Left colon (tissue), 2 donors: ENCODE data around the gene ATR. TPM values are rescaled to one million over a fixed set of nuclear protein-coding genes. Genes with fewer than 3 reads are reported as not detected.
"Not testable (repeated sequence)": the region's sequence is repeated elsewhere in the genome, so short reads cannot be mapped to it uniquely, and the experiment has no call there.

Experiments
- ATAC-seq: fragments of 200-7000 bp; cut with Tn5 transposase; one replicate; pipeline ENCODE4 v1.9.1; 2020; ENCODE audit warnings: mild to moderate bottlenecking, moderate library complexity
- DNase-seq, 2 donors: peaks; one replicate each; pipeline ENCODE4 v3.0.0-alpha.2; 2020
- intact Hi-C, 2 donors: fragments of 100-400 bp; cut with DNase I in 1 of 2; cut with micrococcal nuclease in 1 of 2; formaldehyde crosslinking; loops; one replicate each; pipeline versions ENCODE4 v1.11.2 to v1.14.0; 2022; cut with DNase I, micrococcal nuclease
- total RNA-seq, 2 donors: library from RNA; stranded (reverse); fragmentation: NEBNext Ultra II Directional; extraction: Animal tissue kit (Norgen Biotek cat#: 25700); gene quantifications; one replicate each; pipeline ENCODE4 v1.2.1, GENCODE V29; 2021
- donor health status: DM: no; HTN: no; CAD: no.
- donor health status: DM: yes; HTN: yes; CAD: no.

The ATR gene
- total RNA-seq, 2 donors from 2014 or later, result 13.7 to 18.9 TPM

DNA sequence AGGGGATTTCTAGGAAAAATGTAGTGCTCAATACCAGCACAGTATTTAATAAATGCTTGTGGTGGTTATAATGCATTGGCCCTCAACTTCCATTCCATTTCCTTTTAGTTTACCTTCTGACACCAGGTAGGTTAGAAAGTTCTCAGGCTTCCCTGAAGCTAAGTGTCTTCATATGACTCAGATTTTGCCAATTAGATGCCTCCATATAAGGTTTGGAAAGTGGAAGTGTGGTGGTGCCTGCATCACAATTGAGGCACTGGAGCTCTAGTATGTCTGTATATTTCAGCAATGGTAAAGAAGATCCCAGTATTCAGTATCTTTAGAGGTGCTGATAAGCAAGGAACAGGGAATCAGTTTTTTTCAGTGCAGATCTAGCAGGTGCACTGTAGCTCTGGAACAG, 149.0 kb downstream of the ATR start:
- intact Hi-C loops, result no loop called here
- ATAC-seq (no peak), DNase-seq (no peak)

- intact Hi-C loops, result no loop called here
- DNase-seq, result no peak
- no peak for ATAC-seq
Observed at GRCh38 chr3:142424754-142425153, 153.8 kb downstream of the ATR start.

GRCh38 chr3:142418926-142419592, 159.5 kb downstream of the ATR start:
- ATAC-seq (no peak), DNase-seq (no peak)
- intact Hi-C loops, result no loop called here

DNA sequence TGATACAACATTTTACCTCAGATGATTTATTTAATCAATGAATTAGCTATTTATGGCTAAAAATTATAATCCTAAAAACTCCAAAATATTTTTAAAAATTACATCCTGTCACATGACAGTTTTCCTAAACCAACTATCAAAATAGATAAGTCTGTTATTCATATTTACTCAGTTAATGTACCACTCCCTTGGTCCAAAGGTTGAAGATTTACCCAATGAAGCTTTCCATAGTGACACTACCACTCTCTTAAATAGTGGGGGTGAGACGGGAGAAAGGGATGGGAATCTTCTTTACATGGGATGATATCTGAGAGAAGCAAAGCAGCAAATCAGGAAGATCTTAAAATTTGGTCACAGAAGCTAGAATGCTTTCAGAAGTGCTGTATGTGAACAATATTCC, 161.2 kb downstream of the ATR start:
- intact Hi-C loops, result no loop called here
- DNase-seq (no peak), ATAC-seq (peak; percentile 49)

DNA sequence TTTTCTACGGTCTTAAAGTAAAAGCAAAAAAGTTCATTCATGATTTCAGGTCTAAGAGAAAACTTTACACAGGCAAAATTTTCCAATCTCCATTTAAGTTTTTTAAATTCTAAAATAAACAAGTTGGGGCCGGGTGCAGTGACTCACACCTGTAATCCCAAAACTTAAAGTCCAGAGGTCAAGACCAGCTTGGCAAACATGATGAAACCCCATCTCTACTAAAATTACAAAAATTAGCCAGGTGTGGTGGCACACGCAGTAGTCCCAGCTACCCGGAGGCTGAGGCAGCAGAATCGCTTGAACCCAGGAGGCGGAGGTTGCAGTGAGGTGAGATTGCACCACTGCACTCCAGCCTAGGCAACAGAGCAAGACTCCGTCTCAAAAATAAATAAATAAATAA, 178.0 kb downstream of the ATR start:
- ATAC-seq, DNase-seq, intact Hi-C loops: not testable (repeated sequence)

Other genes starting within 250 kb of the ATR start
- 10 to 100 TPM; 46.1 to 46.9 TPM for gene XRN1, start 130.7 kb downstream of the ATR start, total RNA-seq
- 100 to 1,000 TPM; 457 to 472 TPM for gene PLS1, start 17.7 kb upstream of the ATR start, total RNA-seq
- gene TRPC1, start 145.3 kb upstream of the ATR start, total RNA-seq, result 1 to 10 TPM in 1 of 2 donors, under 1 TPM in 1; 0.76 to 2.5 TPM